HepG2 (cell line): ENCODE measurements around the gene ANKRD52. TPM values are rescaled to one million over a fixed set of nuclear protein-coding genes. Genes with fewer than 3 reads are reported as not detected.

Experiments used
- ADNP ChIP-seq: sonication (generic); formaldehyde crosslinking; IDR thresholded peaks from 2 replicates; pipeline ENCODE4 v1.4.0; 2020; ENCODE audit warnings: missing genetic modification reagents
- AGO1 ChIP-seq: fragments of 200-400 bp; formaldehyde crosslinking; IDR thresholded peaks from 2 replicates; pipeline ENCODE4 v1.6.1; 2017; ENCODE audit warnings: mild to moderate bottlenecking, low read depth, low read length, moderate library complexity; ENCODE audit not compliant: poor library complexity, severe bottlenecking
- CSRNP2 ChIP-seq: sonication (generic); formaldehyde crosslinking; conservative IDR thresholded peaks from 2 replicates; pipeline ENCODE4 v1.8.0; 2022; ENCODE audit warnings: low read depth, missing genetic modification reagents
- GATAD2A ChIP-seq: IDR thresholded peaks from 2 replicates; pipeline ENCODE4 v1.6.1; 2016
- HNF1B ChIP-seq: sonication (generic); formaldehyde crosslinking; IDR thresholded peaks from 2 replicates; pipeline ENCODE4 v1.5.1; 2020; ENCODE audit warnings: mild to moderate bottlenecking, moderate library complexity, missing genetic modification reagents
- HNF4G ChIP-seq, 2 experiments: sonication (generic) in 1 of 2; formaldehyde crosslinking in 1 of 2; IDR thresholded peaks; 2 replicates each; pipeline versions ENCODE4 v1.4.0 to v1.6.1; 2011 to 2020; ENCODE audit warnings: borderline replicate concordance in 2 of 2, low read depth in 2 of 2, mild to moderate bottlenecking in 2 of 2, low read length in 1 of 2, missing genetic modification reagents in 1 of 2, moderate library complexity in 1 of 2
- PAF1 ChIP-seq: IDR thresholded peaks from 2 replicates; pipeline ENCODE4 v1.6.1; 2016; ENCODE audit warnings: missing genetic modification reagents, missing compliant biosample characterization
- RBFOX2 ChIP-seq: fragments of 200-400 bp; formaldehyde crosslinking; IDR thresholded peaks from 2 replicates; pipeline ENCODE4 v1.6.1; 2017; ENCODE audit warnings: low read depth, mild to moderate bottlenecking, low read length
- TGIF2 ChIP-seq: IDR thresholded peaks from 2 replicates; pipeline ENCODE4 v1.6.1; 2016; ENCODE audit warnings: control low read depth, missing compliant biosample characterization
- ZFP37 ChIP-seq: sonication (generic); formaldehyde crosslinking; IDR thresholded peaks from 2 replicates; pipeline ENCODE4 v1.4.0; 2020; ENCODE audit warnings: missing genetic modification reagents, borderline replicate concordance
- ZNF10 ChIP-seq: sonication (generic); formaldehyde crosslinking; IDR thresholded peaks from 2 replicates; pipeline ENCODE4 v1.4.0; 2020; ENCODE audit warnings: mild to moderate bottlenecking, low read depth, missing genetic modification reagents, borderline replicate concordance
- ZNF343 ChIP-seq: sonication (generic); formaldehyde crosslinking; IDR thresholded peaks from 2 replicates; pipeline ENCODE4 v1.4.0; 2020; ENCODE audit warnings: mild to moderate bottlenecking, missing genetic modification reagents
- ZNF577 ChIP-seq: sonication (generic); formaldehyde crosslinking; IDR thresholded peaks from 2 replicates; pipeline ENCODE4 v1.4.0; 2020; ENCODE audit warnings: mild to moderate bottlenecking, low read depth, missing genetic modification reagents, borderline replicate concordance
- ZNF615 ChIP-seq: sonication (generic); formaldehyde crosslinking; IDR thresholded peaks from 2 replicates; pipeline ENCODE4 v1.5.0; 2020; ENCODE audit warnings: mild to moderate bottlenecking, missing genetic modification reagents, borderline replicate concordance
- ZNF770 ChIP-seq: sonication (generic); formaldehyde crosslinking; IDR thresholded peaks from 2 replicates; pipeline ENCODE4 v1.5.0; 2020; ENCODE audit warnings: mild to moderate bottlenecking, missing genetic modification reagents
- ZNF879 ChIP-seq: sonication (generic); formaldehyde crosslinking; IDR thresholded peaks from 2 replicates; pipeline ENCODE4 v1.8.1; 2023; ENCODE audit warnings: missing genetic modification reagents
- polyA plus RNA-seq, 8 experiments: library from polyadenylated mRNA; depleted of rRNA in 3 of 8; stranded (reverse) in 7 of 8; unstranded in 1 of 8; fragments of >200 nt; fragmentation: Illumina TruSeq in 4 of 8; extraction: Trizol in 4 of 8; gene quantifications; 2 replicates each; pipeline versions ENCODE4 v1.2.1 to v1.2.3, GENCODE V29; 2011 to 2016; ENCODE audit warnings: low read depth in 4 of 8, missing spikeins in 1 of 8, mixed read lengths in 1 of 8; ENCODE audit not compliant: insufficient read depth in 1 of 8
- total RNA-seq, 5 experiments: library from RNA; depleted of rRNA; stranded (reverse); fragments of >200 nt; fragmentation: Illumina TruSeq; extraction: Trizol; gene quantifications; 2 replicates each; pipeline ENCODE4 v1.2.3, GENCODE V29; 2016; ENCODE audit warnings: low read depth in 1 of 5
- TF ChIP-seq, protein P1 (sequence below): sonication (generic); formaldehyde crosslinking; IDR thresholded peaks from 2 replicates; pipeline ENCODE4 v1.5.0; 2020; ENCODE audit warnings: missing genetic modification reagents
- TF ChIP-seq, protein P2 (sequence below): sonication (generic); formaldehyde crosslinking; conservative IDR thresholded peaks from 2 replicates; pipeline ENCODE4 v1.8.0; 2022; ENCODE audit warnings: missing genetic modification reagents
- TF ChIP-seq, protein P3 (sequence below): sonication (generic); formaldehyde crosslinking; conservative IDR thresholded peaks from 2 replicates; pipeline ENCODE4 v1.4.0; 2020; ENCODE audit warnings: missing genetic modification reagents

The ANKRD52 gene
- total and polyA plus RNA-seq, 2 of the 13 experiments (the other 11 are each of a cell fraction or from before 2014, with no cell fraction given), result 7.8 to 9.2 TPM

DNA sequence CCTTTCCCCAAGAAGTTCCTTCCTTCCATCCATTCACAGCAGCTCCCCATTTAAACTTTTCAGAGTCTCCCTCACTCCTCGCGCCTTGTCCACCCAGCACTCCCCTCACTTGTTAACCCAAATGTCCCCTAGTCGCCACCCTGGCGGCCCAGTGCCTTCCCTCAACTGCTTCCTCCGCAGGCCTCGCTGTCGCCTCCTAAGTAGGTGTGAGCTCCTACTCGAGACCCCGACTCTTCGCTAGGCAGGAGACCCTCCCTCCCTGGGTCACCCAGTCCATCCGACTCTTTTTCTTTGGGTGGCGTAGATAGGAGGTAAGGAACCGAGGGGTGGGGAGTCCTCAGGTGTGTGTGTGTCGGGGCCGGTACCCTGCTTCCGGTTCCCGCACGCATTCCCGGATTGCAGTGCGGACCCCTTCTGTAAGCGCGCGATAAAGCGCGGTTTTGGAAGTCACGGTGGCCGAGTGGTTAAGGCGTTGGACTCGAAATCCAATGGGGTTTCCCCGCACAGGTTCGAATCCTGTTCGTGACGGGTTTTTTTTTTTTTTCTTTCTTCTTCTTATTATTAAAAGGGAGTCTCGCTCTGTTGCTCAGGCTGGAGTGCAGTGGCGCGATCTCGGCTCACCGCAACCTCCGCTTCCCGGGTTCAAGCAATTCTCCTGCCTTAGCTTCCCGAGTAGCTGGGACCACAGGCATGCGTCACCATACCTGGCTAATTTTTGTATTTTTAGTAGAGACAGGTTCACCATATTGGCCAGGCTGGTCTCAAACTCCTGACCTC lies 68.1 kb downstream of the ANKRD52 start (continued):
- TF ChIP-seq ZNF577 (CRISPR knock-in tag) (no peak), HNF4G (IDR thresholded peaks at IDR 0.05; ENCODE audit: borderline replicate concordance, low read depth, low read length) (no peak; the same call in 1 of the 2 replicates), HNF4G (CRISPR knock-in tag; IDR thresholded peaks at IDR 0.05; ENCODE audit: borderline replicate concordance, low read depth) (0 out of 2 replicates have a peak, but pooled peaks have one; percentile 16), TGIF2 (no peak), GATAD2A (CRISPR knock-in tag) (peak; percentile 40; the same call in 1 of the 2 replicates), ZFP37 (no peak), ZNF10 (CRISPR knock-in tag) (no peak), ZNF343 (peak; percentile 65; the same call in 1 of the 2 replicates), ADNP (CRISPR knock-in tag) (no peak), RBFOX2 (no peak), HNF1B (CRISPR knock-in tag) (no peak), CSRNP2 (CRISPR knock-in tag) (no peak), PAF1 (no peak), ZNF770 (CRISPR knock-in tag) (no peak; the same call in 1 of the 2 replicates), ZNF615 (CRISPR knock-in tag) (no peak), AGO1 (no peak), ZNF879 (CRISPR knock-in tag) (no peak)
- TF ChIP-seq, protein P1, sequence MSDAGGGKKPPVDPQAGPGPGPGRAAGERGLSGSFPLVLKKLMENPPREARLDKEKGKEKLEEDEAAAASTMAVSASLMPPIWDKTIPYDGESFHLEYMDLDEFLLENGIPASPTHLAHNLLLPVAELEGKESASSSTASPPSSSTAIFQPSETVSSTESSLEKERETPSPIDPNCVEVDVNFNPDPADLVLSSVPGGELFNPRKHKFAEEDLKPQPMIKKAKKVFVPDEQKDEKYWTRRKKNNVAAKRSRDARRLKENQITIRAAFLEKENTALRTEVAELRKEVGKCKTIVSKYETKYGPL (CRISPR knock-in tag), result no peak
- TF ChIP-seq, protein P2, sequence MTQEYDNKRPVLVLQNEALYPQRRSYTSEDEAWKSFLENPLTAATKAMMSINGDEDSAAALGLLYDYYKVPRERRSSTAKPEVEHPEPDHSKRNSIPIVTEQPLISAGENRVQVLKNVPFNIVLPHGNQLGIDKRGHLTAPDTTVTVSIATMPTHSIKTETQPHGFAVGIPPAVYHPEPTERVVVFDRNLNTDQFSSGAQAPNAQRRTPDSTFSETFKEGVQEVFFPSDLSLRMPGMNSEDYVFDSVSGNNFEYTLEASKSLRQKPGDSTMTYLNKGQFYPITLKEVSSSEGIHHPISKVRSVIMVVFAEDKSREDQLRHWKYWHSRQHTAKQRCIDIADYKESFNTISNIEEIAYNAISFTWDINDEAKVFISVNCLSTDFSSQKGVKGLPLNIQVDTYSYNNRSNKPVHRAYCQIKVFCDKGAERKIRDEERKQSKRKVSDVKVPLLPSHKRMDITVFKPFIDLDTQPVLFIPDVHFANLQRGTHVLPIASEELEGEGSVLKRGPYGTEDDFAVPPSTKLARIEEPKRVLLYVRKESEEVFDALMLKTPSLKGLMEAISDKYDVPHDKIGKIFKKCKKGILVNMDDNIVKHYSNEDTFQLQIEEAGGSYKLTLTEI (CRISPR knock-in tag), result no peak
- TF ChIP-seq, protein P3, sequence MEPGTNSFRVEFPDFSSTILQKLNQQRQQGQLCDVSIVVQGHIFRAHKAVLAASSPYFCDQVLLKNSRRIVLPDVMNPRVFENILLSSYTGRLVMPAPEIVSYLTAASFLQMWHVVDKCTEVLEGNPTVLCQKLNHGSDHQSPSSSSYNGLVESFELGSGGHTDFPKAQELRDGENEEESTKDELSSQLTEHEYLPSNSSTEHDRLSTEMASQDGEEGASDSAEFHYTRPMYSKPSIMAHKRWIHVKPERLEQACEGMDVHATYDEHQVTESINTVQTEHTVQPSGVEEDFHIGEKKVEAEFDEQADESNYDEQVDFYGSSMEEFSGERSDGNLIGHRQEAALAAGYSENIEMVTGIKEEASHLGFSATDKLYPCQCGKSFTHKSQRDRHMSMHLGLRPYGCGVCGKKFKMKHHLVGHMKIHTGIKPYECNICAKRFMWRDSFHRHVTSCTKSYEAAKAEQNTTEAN (CRISPR knock-in tag), result no peak
